GM10248 (cell line): ENCODE data around the gene LRCH1.

Source experiments
- CTCF ChIA-PET: fragments of 300-600 bp; sonication (Branson Sonifier 250); formaldehyde crosslinking; extraction: SDS; loops from one replicate; lab custom pipeline; 2021; ENCODE audit warnings: antibody characterized with exemption; lab: Yijun Ruan, JAX
- POLR2A ChIA-PET: fragments of 350-650 bp; sonication (Branson Sonifier 250); formaldehyde crosslinking; extraction: SDS; loops from one replicate; lab custom pipeline; 2020; ENCODE audit warnings: antibody characterized with exemption; lab: Yijun Ruan, JAX
- DNase-seq: peaks from one replicate; pipeline ENCODE4 v3.0.0; 2012; ENCODE audit errors: extremely low spot score
- CTCF ChIP-seq: IDR thresholded peaks from 2 replicates; pipeline ENCODE4 v1.5.1; 2012; ENCODE audit warnings: mild to moderate bottlenecking, low read depth; ENCODE audit errors: extremely low read depth, missing control alignments, control extremely low read depth

The LRCH1 gene

GRCh38 chr13:46552889-46553520, at the start of gene LRCH1:
Gene LRCH1 (plus strand): TSS chr13:46553170. CDS start chr13:46553397, 227 bp downstream.
- DNase-seq = peak; percentile 93
- POLR2A ChIA-PET = interaction anchor here (0.7 to 1.3 kb wide), 4 partner anchors 13 to 127 kb away, joined by 3 read pairs; no protein-coding TSS in a partner anchor
- no peak for TF ChIP-seq CTCF
- CTCF ChIA-PET = interaction anchor here (0.7 to 2.1 kb wide), 17 partner anchors 13 to 172 kb away, joined by 3 to 21 read pairs (median 7); no protein-coding TSS in a partner anchor

- POLR2A ChIA-PET = interaction anchor here (1.2 kb wide), 1 partner anchor 117 kb away, joined by 3 read pairs; the partner anchor contains the start of gene RUBCNL
Measured at GRCh38 chr13:46504036-46504435, 48.9 kb upstream of the LRCH1 start.

GRCh38 chr13:46507981-46508380, 45.0 kb upstream of the LRCH1 start:
- POLR2A ChIA-PET = no interaction called here
- DNase-seq = no peak
- CTCF ChIA-PET = interaction anchor here (1.1 kb wide), 1 partner anchor 11 kb away, joined by 3 read pairs; no protein-coding TSS in a partner anchor
- TF ChIP-seq CTCF = no peak

More at GRCh38 chr13:46504036-46504435, 48.9 kb upstream of the LRCH1 start:
- DNase-seq = no peak
- CTCF ChIA-PET = interaction anchor here (0.8 to 1.9 kb wide), 3 partner anchors 10 to 21 kb away, joined by 3 to 6 read pairs (median 4); no protein-coding TSS in a partner anchor
- no peak for TF ChIP-seq CTCF

GRCh38 chr13:46509981-46510380, 43.0 kb upstream of the LRCH1 start:
- ChIA-PET CTCF (interaction anchor here (0.9 to 1.1 kb wide), 2 partner anchors 12 to 210 kb away, joined by 3 read pairs; no protein-coding TSS in a partner anchor), POLR2A (no interaction called here)
- DNase-seq = no peak
- no peak for TF ChIP-seq CTCF

GRCh38 chr13:46515803-46516202, 37.2 kb upstream of the LRCH1 start:
- CTCF ChIA-PET = no interaction called here

More at GRCh38 chr13:46515803-46516202, 37.2 kb upstream of the LRCH1 start:
- DNase-seq = no peak
- POLR2A ChIA-PET = no interaction called here
- TF ChIP-seq CTCF = no peak
